Neural progenitor cell (in vitro differentiated cells): Measurements from ENCODE around the gene PEF1.

Experiments used
- CTCF ChIP-seq: fragments of 200-600 bp; sonication (generic); IDR thresholded peaks from 2 replicates; pipeline ENCODE4 v1.5.1; 2017; ENCODE audit warnings: antibody characterized with exemption, mild to moderate bottlenecking
- EZH2 ChIP-seq: fragments of 200-600 bp; sonication (generic); IDR thresholded peaks from 2 replicates; pipeline ENCODE4 v1.6.1; 2017; ENCODE audit warnings: antibody characterized with exemption, mild to moderate bottlenecking, moderate library complexity

- TF ChIP-seq CTCF, result no peak
- no peak for TF ChIP-seq EZH2
Measured at GRCh38 chr1:31687601-31688000, 42.9 kb upstream of the PEF1 start.
